GM19025 (cell line): ENCODE results near the gene RBM6.
A peak's percentile ranks its signal among the peaks of the same experiment; 100 is the strongest.

ENCODE experiments used
- ATAC-seq: cut with Tn5 transposase; IDR thresholded peaks from one replicate; pipeline ENCODE4 v1.9.1; 2021; ENCODE audit warnings: mild to moderate bottlenecking, low read depth, moderate library complexity; ENCODE audit not compliant: unreplicated experiment

RBM6 gene

DNA sequence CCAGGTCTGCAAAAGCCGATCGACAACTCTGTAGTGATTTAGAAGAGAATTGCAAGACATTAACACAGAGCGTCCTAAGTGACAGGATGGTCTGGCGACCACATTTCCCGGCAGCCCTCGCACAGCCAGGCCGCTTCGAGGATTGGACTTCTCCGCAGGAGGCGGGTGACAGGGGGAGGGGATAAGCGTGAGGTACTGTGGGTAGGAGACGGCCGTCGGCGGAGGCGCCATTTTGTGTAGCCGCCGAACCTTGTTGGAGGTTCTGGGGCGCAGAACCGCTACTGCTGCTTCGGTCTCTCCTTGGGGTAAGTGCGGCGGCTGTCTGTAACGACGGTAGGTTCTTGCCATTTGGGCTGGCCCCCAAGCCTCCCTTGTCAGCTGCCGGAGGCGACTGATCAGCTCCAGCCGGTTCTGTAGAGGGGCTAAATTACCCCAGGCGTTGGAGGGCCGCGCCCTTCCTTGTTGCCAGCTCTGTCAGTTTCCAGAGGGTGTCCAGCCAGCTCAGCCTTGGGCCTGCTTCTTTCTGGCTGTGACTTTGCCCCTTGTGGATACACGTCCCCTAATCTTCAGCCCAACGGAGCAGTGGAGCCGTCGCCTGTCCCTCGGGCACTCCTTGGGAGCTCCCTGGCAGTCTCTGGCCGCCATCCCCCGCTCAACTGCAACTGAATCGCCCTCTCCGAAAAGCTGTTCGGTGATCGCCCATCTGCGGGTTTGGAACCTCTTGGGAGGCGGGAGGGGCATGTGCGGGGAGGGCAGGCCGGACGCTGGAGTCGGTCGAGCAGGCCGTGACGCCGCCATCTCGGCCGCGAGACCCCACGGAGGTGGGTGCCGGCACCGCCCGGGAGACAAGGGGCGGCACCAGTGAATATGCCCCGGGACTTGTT is 149.0 kb downstream of the RBM6 start, which contains the start of gene RBM5:
TSS of gene RBM5 (plus strand) at position 195 of the 884 bp plus-strand sequence. CDS start 1,516 bp downstream, outside the sequence.
- peak; percentile 95 for ATAC-seq

- no peak for ATAC-seq
Measured at GRCh38 chr3:50089609-50089945, 149.6 kb downstream of the RBM6 start.

DNA sequence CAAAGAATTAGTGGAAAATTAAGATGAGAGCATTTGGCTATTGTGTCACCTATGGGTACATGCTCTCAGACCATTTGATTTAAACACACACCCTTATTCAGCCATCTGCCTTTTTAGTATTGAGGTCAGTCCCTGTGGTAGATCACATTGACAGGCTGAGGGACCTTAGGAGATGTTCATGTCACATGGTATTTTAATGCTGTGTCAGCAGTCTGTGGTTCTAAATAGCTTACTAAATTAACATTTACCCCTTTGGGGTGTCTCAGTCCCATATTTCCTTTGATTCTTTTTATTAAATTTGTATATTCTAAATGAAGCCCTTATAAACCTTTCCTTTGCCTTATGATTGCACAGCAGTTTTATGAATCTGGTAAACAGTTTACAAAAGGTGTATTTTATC is 151.0 kb downstream of the RBM6 start:
- ATAC-seq, result no peak

- no peak for ATAC-seq
Measured at GRCh38 chr3:50095352-50095998, 155.5 kb downstream of the RBM6 start.

GRCh38 chr3:50100386-50100785 is 160.4 kb downstream of the RBM6 start:
- no peak for ATAC-seq

DNA sequence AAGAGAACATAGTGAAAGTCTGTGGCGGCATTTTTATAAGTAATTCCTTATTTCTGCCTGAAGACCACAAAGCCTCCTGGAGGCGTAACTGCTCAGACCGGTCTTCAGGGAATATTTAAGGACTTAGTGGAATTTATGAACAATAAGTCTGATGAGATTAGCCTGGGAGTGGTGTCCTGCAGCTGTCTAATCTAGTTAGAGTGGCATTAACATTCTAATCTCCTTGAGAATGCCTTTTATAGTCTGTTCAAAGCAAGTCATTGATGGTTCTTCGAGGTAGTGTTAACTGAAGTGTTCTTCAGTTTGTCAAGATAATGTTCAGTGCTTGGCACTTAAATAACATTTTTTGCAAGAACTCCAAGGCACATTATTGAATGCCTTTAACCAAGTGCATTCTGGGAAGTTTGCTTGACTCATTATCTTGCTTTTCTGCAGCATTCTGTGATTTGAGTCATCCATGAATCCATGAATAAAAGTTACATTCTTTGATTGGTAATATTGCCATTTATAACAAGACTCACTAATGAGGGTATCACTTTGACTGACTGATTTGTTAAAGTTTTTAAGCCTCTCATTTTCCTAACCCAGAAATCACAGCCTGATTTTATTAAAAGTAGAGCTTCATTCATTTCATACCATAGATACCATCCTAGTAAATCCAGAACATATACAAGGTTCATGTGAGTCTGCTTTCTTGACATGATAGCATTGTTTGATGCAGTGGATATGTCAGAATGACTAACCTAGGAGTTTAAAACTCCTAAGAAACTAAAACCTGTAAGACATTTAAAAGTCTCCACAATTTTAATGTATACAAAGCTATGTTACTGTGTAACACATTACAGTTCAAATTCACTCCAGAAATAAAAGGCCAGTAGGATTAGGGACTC is 161.3 kb downstream of the RBM6 start:
- no peak for ATAC-seq

- ATAC-seq, result no peak
Measured at GRCh38 chr3:50102558-50102957, 162.6 kb downstream of the RBM6 start.

DNA sequence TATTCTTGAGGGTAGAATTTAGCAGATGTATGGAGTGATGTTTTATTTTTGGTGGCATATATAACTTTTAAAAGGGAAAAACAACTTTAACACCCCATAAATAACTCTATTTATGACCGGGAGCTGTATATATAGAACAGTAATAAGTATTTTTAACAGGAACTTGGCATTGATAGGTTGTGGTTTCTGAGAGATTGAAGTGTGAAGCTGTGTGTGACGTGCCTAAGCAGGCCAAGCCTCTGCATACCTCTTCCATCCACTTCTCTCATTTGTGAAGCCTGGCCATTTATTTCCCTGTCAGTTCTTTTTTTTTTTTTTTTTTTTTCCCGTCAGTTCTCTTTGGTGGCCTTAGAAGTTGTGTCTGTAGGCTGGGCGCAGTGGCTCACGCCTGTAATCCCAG is 171.8 kb downstream of the RBM6 start:
- ATAC-seq, result no peak

GRCh38 chr3:50112462-50112861 is 172.5 kb downstream of the RBM6 start:
- no peak for ATAC-seq

DNA sequence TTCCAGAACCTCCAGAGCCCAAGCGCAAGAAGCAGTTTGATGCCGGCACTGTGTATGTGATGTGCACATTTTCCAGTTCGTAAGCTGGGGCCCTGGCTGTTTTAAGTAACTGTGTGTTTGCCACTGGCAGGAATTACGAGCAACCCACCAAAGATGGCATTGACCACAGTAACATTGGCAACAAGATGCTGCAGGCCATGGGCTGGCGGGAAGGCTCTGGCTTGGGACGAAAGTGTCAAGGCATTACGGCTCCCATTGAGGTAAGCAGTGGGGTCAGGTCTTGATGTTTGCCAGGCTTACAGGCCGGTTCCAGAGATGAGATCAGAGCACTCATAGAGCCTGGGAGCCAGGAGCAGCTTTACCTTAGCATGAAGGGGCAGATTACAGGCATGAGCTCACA is 177.2 kb downstream of the RBM6 start:
- ATAC-seq, result no peak

GRCh38 chr3:50118237-50118636 is 178.3 kb downstream of the RBM6 start:
- no peak for ATAC-seq

GRCh38 chr3:50119786-50120185 is 179.8 kb downstream of the RBM6 start:
- no peak for ATAC-seq

GRCh38 chr3:50120364-50121071 is 180.6 kb downstream of the RBM6 start:
- ATAC-seq, result no peak

GRCh38 chr3:50121072-50122032 is 181.4 kb downstream of the RBM6 start:
- ATAC-seq, result no peak

DNA sequence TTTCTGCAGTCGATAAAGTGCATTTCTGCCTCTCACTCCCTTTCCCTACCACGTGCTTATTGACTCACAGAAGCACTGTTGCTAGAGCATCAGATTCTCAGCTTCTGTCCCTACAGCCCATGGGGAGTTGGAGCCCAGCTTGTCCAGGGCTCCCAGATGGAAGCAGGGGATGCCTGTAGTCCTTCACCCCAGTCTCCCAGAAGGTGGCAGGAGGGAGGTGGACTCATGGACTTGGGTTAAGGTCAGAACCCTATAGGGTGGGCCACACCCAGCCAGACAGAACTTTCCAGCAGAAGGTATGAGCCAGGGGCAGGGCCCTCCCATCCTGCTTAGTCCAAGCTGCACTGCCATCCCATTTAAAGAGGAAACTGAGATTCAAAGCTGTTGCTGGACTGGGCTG is 182.1 kb downstream of the RBM6 start:
- no peak for ATAC-seq

DNA sequence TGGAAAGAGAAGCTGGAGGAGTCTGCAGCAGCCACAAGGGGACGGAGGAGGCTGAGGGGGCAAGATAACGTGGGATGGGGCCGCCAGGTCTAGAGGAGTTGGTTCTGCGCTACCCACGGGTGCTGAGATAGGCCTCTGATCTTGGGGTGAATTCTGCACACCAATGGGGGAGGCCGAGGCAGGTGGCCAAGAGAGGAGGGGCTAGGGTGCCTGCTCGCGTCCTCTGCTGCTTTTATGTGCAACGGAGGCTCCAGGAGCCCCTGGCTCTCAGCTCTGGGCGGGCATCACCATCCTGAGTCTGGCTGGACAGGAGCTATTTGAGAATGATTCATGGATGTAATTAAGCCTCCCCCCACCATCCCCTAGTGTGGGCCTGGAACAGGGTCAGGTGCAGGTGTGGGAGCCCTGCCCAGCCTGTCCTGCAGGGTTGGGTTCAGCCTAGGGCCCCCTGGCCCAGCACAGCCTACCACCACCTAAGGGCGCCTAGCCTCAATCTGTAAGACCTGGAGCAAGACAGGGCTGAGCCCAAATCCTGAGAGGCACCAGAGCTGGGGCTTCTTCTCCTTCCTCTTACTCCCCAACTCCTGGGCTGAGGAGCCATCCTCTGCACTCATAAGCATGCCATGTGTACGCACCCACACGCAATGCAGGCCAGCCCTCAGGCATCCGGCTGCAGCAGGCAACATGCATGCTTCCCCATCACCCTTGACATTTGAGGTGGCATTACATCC is 182.9 kb downstream of the RBM6 start:
- ATAC-seq, result no peak

DNA sequence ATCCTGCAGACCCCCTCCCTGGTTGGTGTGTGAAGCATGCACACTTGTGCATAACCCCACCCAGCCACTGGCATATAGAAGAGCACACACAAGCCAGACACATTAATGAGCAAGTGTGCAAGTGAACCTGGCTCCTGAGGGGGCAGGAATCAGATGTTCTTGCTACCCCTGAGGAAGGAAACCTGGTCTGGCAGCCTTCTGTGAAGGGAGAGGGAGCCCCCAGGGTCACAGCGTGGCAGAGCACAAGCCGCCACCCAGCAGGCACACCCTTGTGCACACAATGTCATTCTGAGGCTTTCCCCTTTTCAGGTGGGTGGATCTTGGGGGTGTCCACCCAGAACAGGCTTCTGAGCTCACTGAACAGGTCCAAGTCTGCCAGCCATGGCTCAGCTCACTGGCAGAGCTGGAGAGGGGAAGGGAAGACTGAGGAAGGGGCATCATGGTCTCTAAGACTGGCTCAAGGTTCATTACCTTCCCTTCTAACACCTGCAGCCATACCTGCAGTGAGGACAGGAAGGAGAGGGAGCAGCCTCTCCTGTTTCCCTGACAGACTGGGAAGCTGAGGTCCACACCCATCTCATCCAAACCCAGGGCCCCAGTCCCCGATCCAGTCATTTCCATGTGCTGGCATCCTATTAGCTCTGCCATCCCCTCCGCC is 183.6 kb downstream of the RBM6 start:
- ATAC-seq, result no peak
